ENCODE measurements around the gene SIAE. TPM values are rescaled to one million over a fixed set of nuclear protein-coding genes. Genes with fewer than 3 reads are reported as not detected.
A peak's percentile ranks its signal among the peaks of the same experiment; 100 is the strongest.

SIAE gene
- total RNA-seq, result 10 to 100 TPM; 40.4 to 41.0 TPM
- long read RNA-seq, full-length matches to known transcripts, result 17 of 26 reads
- long read RNA-seq, partial matches to known transcripts, result 7 of 26 reads
- long read RNA-seq, other reads (novel, unspliced or antisense), result 2 of 26 reads

- intact Hi-C loops (cut with DNase I), result loop anchor here (2.0 to 5.0 kb wide), 2 partner anchors 89 to 163 kb away; partner anchors contain the start of gene ESAM (in 1 of the 2)
- ATAC-seq (peak; percentile 99), DNase-seq (peak; percentile 95)
Observed at GRCh38 chr11:124673333-124674167, at the start of gene SIAE, which contains the start of gene SPA17. Gene SIAE, minus strand, starts transcription at chr11:124673739. Its CDS starts 31 bp downstream, at chr11:124673708. Gene SPA17, plus strand, starts transcription at chr11:124673904. Its CDS starts 1,361 bp downstream, at chr11:124675265.

- no peak for ATAC-seq
- DNase-seq, result no peak
- intact Hi-C loops (cut with DNase I), result no loop called here
Observed at GRCh38 chr11:124722176-124722575, 48.6 kb upstream of the SIAE start.

GRCh38 chr11:124719534-124719933 lies 46.0 kb upstream of the SIAE start:
- intact Hi-C loops (cut with DNase I), result no loop called here
- ATAC-seq (no peak), DNase-seq (no peak)

GRCh38 chr11:124718801-124719200 lies 45.3 kb upstream of the SIAE start:
- intact Hi-C loops (cut with DNase I), result no loop called here

GRCh38 chr11:124717786-124718651 lies 44.5 kb upstream of the SIAE start:
- intact Hi-C loops (cut with DNase I), result no loop called here
- DNase-seq, result peak; percentile 39
- peak; percentile 71 to 82 for ATAC-seq

More at GRCh38 chr11:124718801-124719200, 45.3 kb upstream of the SIAE start:
- ATAC-seq, result no peak
- no peak for DNase-seq

- intact Hi-C loops (cut with DNase I), result no loop called here
- ATAC-seq, result peak; percentile 40 to 73
Observed at GRCh38 chr11:124717421-124717785, 43.9 kb upstream of the SIAE start.

GRCh38 chr11:124716591-124716990 lies 43.1 kb upstream of the SIAE start:
- no peak for ATAC-seq
- intact Hi-C loops (cut with DNase I), result no loop called here
- no peak for DNase-seq

More at GRCh38 chr11:124717421-124717785, 43.9 kb upstream of the SIAE start:
- DNase-seq, result no peak

- no peak for ATAC-seq
- no peak for DNase-seq
- intact Hi-C loops (cut with DNase I), result no loop called here
Observed at GRCh38 chr11:124712392-124712791, 38.9 kb upstream of the SIAE start.

GRCh38 chr11:124707829-124708228 lies 34.3 kb upstream of the SIAE start:
- ATAC-seq, result no peak
- intact Hi-C loops (cut with DNase I), result no loop called here
- no peak for DNase-seq

GRCh38 chr11:124700028-124700427 lies 26.5 kb upstream of the SIAE start:
- no peak for DNase-seq
- ATAC-seq, result no peak
- intact Hi-C loops (cut with DNase I), result no loop called here

- no peak for ATAC-seq
- intact Hi-C loops (cut with DNase I), result no loop called here
- DNase-seq, result no peak
Observed at GRCh38 chr11:124699547-124699946, 26.0 kb upstream of the SIAE start.

- ATAC-seq (no peak), DNase-seq (no peak)
- intact Hi-C loops (cut with DNase I), result no loop called here
Observed at GRCh38 chr11:124693142-124693541, 19.6 kb upstream of the SIAE start.

GRCh38 chr11:124682443-124682842 lies 8.9 kb upstream of the SIAE start:
- no peak for ATAC-seq
- no peak for DNase-seq

GRCh38 chr11:124681421-124681820 lies 7.9 kb upstream of the SIAE start:
- DNase-seq, result no peak
- intact Hi-C loops (cut with DNase I), result no loop called here
- no peak for ATAC-seq

More at GRCh38 chr11:124682443-124682842, 8.9 kb upstream of the SIAE start:
- intact Hi-C loops (cut with DNase I), result no loop called here

- intact Hi-C loops (cut with DNase I), result no loop called here
- DNase-seq (no peak), ATAC-seq (no peak)
Observed at GRCh38 chr11:124678416-124678815, 4.9 kb upstream of the SIAE start.

GRCh38 chr11:124676386-124676785 lies 2.8 kb upstream of the SIAE start:
- DNase-seq (peak; percentile 49), ATAC-seq (peak; percentile 31 to 42)
- intact Hi-C loops (cut with DNase I), result no loop called here

- no peak for ATAC-seq
- DNase-seq, result no peak
- intact Hi-C loops (cut with DNase I), result loop anchor here in 1 of 2 donors (5.0 kb wide), 1 partner anchor 88 kb away; the partner anchor contains the start of gene ESAM
Observed at GRCh38 chr11:124674571-124674970, 1.0 kb upstream of the SIAE start.

GRCh38 chr11:124674168-124674517 lies 604 bp upstream of the SIAE start:
- intact Hi-C loops (cut with DNase I), result loop anchor here in 1 of 2 donors (5.0 kb wide), 1 partner anchor 88 kb away; the partner anchor contains the start of gene ESAM
- DNase-seq (no peak), ATAC-seq (no peak)

GRCh38 chr11:124672536-124673215 lies 863 bp downstream of the SIAE start:
- ATAC-seq (no peak), DNase-seq (no peak)
- intact Hi-C loops (cut with DNase I), result loop anchor here (1.0 to 5.0 kb wide), 3 partner anchors 89 to 164 kb away; partner anchors contain the start of gene ESAM (in 1 of the 2)

Measured in left cardiac atrium (tissue), 4 donors.